ENCODE measurements around the gene DCLRE1C.
"Not testable (repeated sequence)": the region's sequence is repeated elsewhere in the genome, so short reads cannot be mapped to it uniquely, and the experiment has no call there.

Gene DCLRE1C

GRCh38 chr10:14879928-14880193, 74.0 kb downstream of the DCLRE1C start:
- Mint-ChIP-seq H3K27ac (peak overlapping the region; percentile 88), H3K4me3 (peak overlapping the region; percentile 94), H3K27me3 (no peaks in the 10 kb centered on the region), H3K36me3 (ENCODE audit: low read depth) (peaks cover 30% of the 10 kb centered on the region), H3K4me1 (peaks cover 35% of the 10 kb centered on the region), H3K9me3 (no peaks in the 10 kb centered on the region)
- no peak for DNase-seq
- no peak for ATAC-seq

- H3K27ac Mint-ChIP-seq: peak overlapping the region; percentile 88
- no peaks in the 10 kb centered on the region for H3K9me3 Mint-ChIP-seq
- peaks cover 30% of the 10 kb centered on the region for H3K36me3 Mint-ChIP-seq (ENCODE audit: low read depth)
- H3K4me1 Mint-ChIP-seq: peaks cover 35% of the 10 kb centered on the region
- DNase-seq (peak; percentile 56), ATAC-seq (peak; percentile 2)
- H3K27me3 Mint-ChIP-seq: no peaks in the 10 kb centered on the region
- peak overlapping the region; percentile 94 for H3K4me3 Mint-ChIP-seq
Observed at GRCh38 chr10:14879124-14879927, 74.6 kb downstream of the DCLRE1C start.

DNA sequence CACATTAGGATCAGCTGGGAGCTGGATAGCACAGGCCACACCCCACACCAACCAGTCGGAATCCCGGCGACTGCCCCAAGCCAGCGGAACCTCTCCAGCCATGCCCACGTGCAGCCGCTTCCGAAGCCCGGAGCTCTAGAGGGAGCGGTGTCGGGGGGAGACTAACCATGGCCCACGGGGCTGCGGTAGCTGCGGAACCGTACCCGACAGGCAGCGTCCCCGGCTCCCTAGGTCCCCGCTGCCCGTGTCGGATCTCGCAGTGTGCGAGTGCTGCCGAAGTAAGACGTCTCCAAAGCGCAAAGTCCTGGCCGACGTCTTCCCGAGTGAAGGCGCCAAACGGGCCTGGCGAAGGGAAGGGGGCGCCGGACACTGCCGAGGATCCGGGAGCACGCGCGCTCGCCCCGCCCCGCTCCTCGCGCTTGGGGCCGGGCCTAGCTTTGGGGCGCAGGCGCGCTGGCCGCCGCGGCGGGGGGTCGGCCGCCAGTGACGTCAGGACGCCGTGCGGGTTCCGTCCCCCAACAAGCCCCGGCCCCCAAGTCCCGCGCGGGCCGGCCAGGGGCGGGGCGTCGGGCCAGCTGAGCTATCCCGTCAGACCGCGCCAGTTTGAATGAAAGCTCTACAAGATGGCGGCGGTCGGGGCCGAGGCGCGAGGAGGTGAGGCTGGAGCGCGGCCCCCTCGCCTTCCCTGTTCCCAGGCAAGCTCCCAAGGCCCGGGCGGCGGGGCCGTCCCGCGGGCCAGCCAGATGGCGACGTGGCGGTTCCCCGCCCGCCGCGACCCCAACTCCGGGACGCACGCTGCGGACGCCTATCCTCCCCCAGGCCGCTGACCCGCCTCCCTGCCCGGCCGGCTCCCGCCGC, 75.4 kb downstream of the DCLRE1C start, which contains the start of gene SUV39H2:
SUV39H2 (plus strand) TSS at position 601 of the 858 bp plus-strand sequence; CDS start at position 624, 23 bp downstream.
- peaks cover 37% of the 10 kb centered on the region for H3K4me1 Mint-ChIP-seq
- no peaks in the 10 kb centered on the region for H3K9me3 Mint-ChIP-seq
- H3K27me3 Mint-ChIP-seq: no peaks in the 10 kb centered on the region
- peak; percentile 96 for ATAC-seq
- H3K27ac Mint-ChIP-seq: peak within 1 kb of the TSS; percentile 91
- peaks cover 30% of the 10 kb centered on the region for H3K36me3 Mint-ChIP-seq (ENCODE audit: low read depth)
- peak within 1 kb of the TSS; percentile 94 for H3K4me3 Mint-ChIP-seq
- peak; percentile 95 for DNase-seq

DNA sequence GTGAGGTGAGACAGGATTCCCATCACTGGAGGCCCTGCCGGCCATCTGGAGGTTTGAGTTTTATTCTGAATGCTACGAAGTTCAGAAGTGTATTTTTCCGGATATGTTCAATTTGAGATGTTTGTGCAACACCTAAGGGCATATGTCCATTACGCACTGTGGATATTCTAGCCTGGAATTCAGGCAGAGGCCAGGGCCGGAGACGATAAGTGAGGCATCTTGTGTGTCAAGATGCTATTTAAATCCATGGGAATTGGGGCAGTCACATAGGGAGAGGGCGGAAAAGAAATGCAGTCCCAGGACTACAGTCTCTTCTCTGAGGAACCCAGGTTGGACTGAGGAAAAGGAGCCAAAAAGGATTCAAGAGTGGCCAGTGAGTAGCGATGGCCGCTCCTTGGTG, 77.1 kb downstream of the DCLRE1C start:
- no peak overlapping the region for H3K27ac Mint-ChIP-seq
- H3K4me1 Mint-ChIP-seq: peaks cover 35% of the 10 kb centered on the region
- H3K36me3 Mint-ChIP-seq (ENCODE audit: low read depth): peaks cover 17% of the 10 kb centered on the region
- H3K9me3 Mint-ChIP-seq: no peaks in the 10 kb centered on the region
- peak overlapping the region; percentile 94 for H3K4me3 Mint-ChIP-seq
- H3K27me3 Mint-ChIP-seq: no peaks in the 10 kb centered on the region
- ATAC-seq (no peak), DNase-seq (no peak)

DNA sequence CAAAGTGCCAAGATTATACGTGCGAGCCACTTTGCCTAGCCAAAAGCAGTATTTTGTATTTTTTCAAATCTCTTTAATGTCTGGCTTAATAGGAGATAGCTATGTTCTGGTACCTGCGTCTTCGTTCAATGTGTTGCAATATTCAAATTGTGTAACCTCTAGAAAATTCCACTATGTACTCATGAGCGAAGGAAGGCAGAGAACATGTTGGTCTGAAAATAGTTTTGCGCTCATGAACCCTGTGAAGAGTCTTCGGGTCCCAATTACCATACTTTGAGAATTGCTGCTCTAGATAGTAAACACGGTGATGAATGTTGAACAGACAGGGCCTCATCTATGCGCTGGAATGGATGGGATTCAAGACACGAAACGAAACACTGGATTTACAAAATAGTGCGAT, 78.0 kb downstream of the DCLRE1C start:
- Mint-ChIP-seq H3K4me3 (no peak overlapping the region), H3K27ac (no peak overlapping the region), H3K27me3 (no peaks in the 10 kb centered on the region), H3K36me3 (ENCODE audit: low read depth) (peaks cover 18% of the 10 kb centered on the region), H3K4me1 (peaks cover 31% of the 10 kb centered on the region), H3K9me3 (no peaks in the 10 kb centered on the region)
- no peak for ATAC-seq
- DNase-seq: no peak

DNA sequence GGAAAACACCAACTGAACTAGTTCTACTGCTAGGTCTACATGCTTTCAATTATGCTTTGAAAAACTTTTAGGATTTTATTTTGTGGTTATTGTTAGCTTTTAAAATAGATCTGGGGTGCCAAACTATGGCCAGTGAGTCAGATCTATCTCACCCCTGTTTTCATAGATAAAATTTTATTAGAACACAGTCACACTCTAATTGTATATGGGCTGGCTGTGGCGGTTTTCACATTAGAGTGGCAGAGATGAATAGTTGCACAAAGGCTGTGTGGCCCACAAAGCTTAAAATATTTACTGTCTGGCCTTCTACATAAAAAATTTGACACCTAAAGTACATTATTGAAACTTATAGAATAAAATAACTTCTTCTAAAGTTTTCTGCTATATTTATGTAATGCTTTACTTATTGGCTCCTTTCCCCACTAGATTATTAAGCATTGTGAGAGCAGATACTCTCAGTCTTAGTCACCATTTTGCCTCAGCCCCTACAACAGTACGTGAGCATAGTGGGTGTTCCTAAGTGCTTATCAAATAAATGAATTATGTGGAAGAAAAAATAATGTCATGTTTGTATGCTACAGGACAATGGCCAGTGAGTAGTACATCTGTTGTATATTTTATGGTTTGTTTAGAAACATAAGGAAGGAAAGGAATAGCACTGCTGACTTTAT, 80.7 kb downstream of the DCLRE1C start:
- Mint-ChIP-seq H3K27me3 (no peaks in the 10 kb centered on the region), H3K9me3 (no peaks in the 10 kb centered on the region), H3K27ac (no peak overlapping the region), H3K4me3 (no peak overlapping the region), H3K36me3 (ENCODE audit: low read depth) (peaks cover 19% of the 10 kb centered on the region), H3K4me1 (peaks cover 18% of the 10 kb centered on the region)
- DNase-seq (no peak), ATAC-seq (no peak)

DNA sequence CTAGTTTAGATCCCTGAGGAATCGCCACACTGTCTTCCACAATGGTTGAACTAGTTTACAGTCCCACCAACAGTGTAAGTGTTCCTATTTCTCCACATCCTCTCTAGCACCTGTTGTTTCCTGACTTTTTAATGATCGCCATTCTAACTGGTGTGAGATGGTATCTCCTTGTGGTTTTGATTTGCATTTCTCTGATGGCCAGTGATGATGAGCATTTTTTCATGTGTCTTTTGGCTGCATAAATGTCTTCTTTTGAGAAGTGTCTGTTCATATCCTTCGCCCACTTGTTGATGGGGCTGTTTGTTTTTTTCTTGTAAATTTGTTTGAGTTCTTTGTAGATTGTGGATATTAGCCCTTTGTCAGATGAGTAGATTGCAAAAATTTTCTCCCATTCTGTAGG, 89.0 kb downstream of the DCLRE1C start:
- DNase-seq, H3K27me3 Mint-ChIP-seq, ATAC-seq, H3K4me1 Mint-ChIP-seq, H3K27ac Mint-ChIP-seq, H3K9me3 Mint-ChIP-seq, H3K4me3 Mint-ChIP-seq: not testable (repeated sequence)
- peaks cover 53% of the 10 kb centered on the region for H3K36me3 Mint-ChIP-seq (ENCODE audit: low read depth)

GRCh38 chr10:14864466-14864865, 89.4 kb downstream of the DCLRE1C start:
- H3K27me3 Mint-ChIP-seq, H3K27ac Mint-ChIP-seq, H3K9me3 Mint-ChIP-seq, ATAC-seq, H3K4me1 Mint-ChIP-seq, H3K4me3 Mint-ChIP-seq, DNase-seq: not testable (repeated sequence)
- H3K36me3 Mint-ChIP-seq (ENCODE audit: low read depth): peaks cover 51% of the 10 kb centered on the region

DNA sequence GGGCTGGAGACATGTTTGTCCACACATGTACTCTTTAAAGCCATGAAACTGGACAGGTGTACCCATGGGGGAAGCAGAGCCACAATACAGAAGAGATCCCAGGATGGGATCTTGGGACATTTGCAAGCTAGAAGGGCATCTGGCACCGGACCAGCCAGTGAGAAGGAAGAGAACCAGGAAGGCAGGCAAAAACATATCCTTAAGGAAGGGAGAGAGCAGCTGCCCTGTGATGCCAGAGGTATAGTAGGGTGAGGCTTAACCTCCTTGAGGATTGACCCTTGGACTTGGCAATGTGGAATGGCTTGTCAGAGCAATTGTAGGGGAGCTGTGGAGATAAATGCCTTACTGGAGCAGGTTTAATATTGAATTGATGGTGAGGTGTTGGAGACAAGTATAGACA, 93.1 kb downstream of the DCLRE1C start:
- DNase-seq (no peak), ATAC-seq (no peak)
- Mint-ChIP-seq H3K4me3 (no peak overlapping the region), H3K36me3 (ENCODE audit: low read depth) (peaks cover 48% of the 10 kb centered on the region), H3K27ac (no peak overlapping the region), H3K4me1 (no peaks in the 10 kb centered on the region), H3K9me3 (no peaks in the 10 kb centered on the region), H3K27me3 (no peaks in the 10 kb centered on the region)

- Mint-ChIP-seq H3K27ac (no peak overlapping the region), H3K4me3 (no peak overlapping the region), H3K4me1 (no peaks in the 10 kb centered on the region), H3K36me3 (ENCODE audit: low read depth) (peaks cover 49% of the 10 kb centered on the region), H3K9me3 (no peaks in the 10 kb centered on the region), H3K27me3 (no peaks in the 10 kb centered on the region)
- DNase-seq: no peak
- no peak for ATAC-seq
Observed at GRCh38 chr10:14859775-14860174, 94.1 kb downstream of the DCLRE1C start.

GRCh38 chr10:14859043-14859442, 94.9 kb downstream of the DCLRE1C start:
- no peak overlapping the region for H3K27ac Mint-ChIP-seq
- no peak for ATAC-seq
- no peaks in the 10 kb centered on the region for H3K4me1 Mint-ChIP-seq
- H3K9me3 Mint-ChIP-seq: no peaks in the 10 kb centered on the region
- no peak for DNase-seq
- no peaks in the 10 kb centered on the region for H3K27me3 Mint-ChIP-seq
- peaks cover 50% of the 10 kb centered on the region for H3K36me3 Mint-ChIP-seq (ENCODE audit: low read depth)
- no peak overlapping the region for H3K4me3 Mint-ChIP-seq

GRCh38 chr10:14858338-14858960, 95.4 kb downstream of the DCLRE1C start:
- Mint-ChIP-seq H3K4me3 (no peak overlapping the region), H3K4me1 (no peaks in the 10 kb centered on the region), H3K27ac (no peak overlapping the region), H3K36me3 (ENCODE audit: low read depth) (peaks cover 52% of the 10 kb centered on the region), H3K9me3 (no peaks in the 10 kb centered on the region), H3K27me3 (no peaks in the 10 kb centered on the region)
- ATAC-seq (no peak), DNase-seq (no peak)

- Mint-ChIP-seq H3K9me3 (no peaks in the 10 kb centered on the region), H3K4me3 (no peak overlapping the region), H3K27me3 (no peaks in the 10 kb centered on the region), H3K27ac (no peak overlapping the region), H3K36me3 (ENCODE audit: low read depth) (peaks cover 58% of the 10 kb centered on the region), H3K4me1 (no peaks in the 10 kb centered on the region)
- no peak for ATAC-seq
- no peak for DNase-seq
Observed at GRCh38 chr10:14855453-14855852, 98.4 kb downstream of the DCLRE1C start.

GRCh38 chr10:14852236-14852635, 101.7 kb downstream of the DCLRE1C start:
- H3K4me1 Mint-ChIP-seq: no peaks in the 10 kb centered on the region
- no peak overlapping the region for H3K4me3 Mint-ChIP-seq
- DNase-seq: no peak
- no peaks in the 10 kb centered on the region for H3K27me3 Mint-ChIP-seq
- no peaks in the 10 kb centered on the region for H3K9me3 Mint-ChIP-seq
- ATAC-seq: no peak
- H3K36me3 Mint-ChIP-seq (ENCODE audit: low read depth): peaks cover 53% of the 10 kb centered on the region
- H3K27ac Mint-ChIP-seq: no peak overlapping the region
